Measurements from ENCODE around the gene TMEM50A. TPM values are rescaled to one million over a fixed set of nuclear protein-coding genes. Genes with fewer than 3 reads are reported as not detected.
"Not testable (repeated sequence)": the region's sequence is repeated elsewhere in the genome, so short reads cannot be mapped to it uniquely, and the experiment has no call there.

The TMEM50A gene
- total RNA-seq, 1 donor from 2014 or later, result 108 TPM

GRCh38 chr1:25383090-25383489 lies 45.0 kb downstream of the TMEM50A start:
- H3K36me3 Mint-ChIP-seq (ENCODE audit: low read depth, unreplicated experiment); H3K9me3 Mint-ChIP-seq (ENCODE audit: unreplicated experiment); H3K4me1 Mint-ChIP-seq (ENCODE audit: unreplicated experiment); H3K4me3 Mint-ChIP-seq (ENCODE audit: unreplicated experiment); H3K27me3 Mint-ChIP-seq (ENCODE audit: unreplicated experiment); DNase-seq (ENCODE audit: low spot score); H3K27ac Mint-ChIP-seq (ENCODE audit: unreplicated experiment): not testable (repeated sequence)

GRCh38 chr1:25383875-25384274 lies 45.7 kb downstream of the TMEM50A start:
- not testable (repeated sequence) for H3K4me3 Mint-ChIP-seq (ENCODE audit: unreplicated experiment); DNase-seq (ENCODE audit: low spot score); H3K27me3 Mint-ChIP-seq (ENCODE audit: unreplicated experiment)

GRCh38 chr1:25387096-25387495 lies 49.0 kb downstream of the TMEM50A start:
- not testable (repeated sequence) for H3K4me3 Mint-ChIP-seq (ENCODE audit: unreplicated experiment); H3K27ac Mint-ChIP-seq (ENCODE audit: unreplicated experiment); H3K27me3 Mint-ChIP-seq (ENCODE audit: unreplicated experiment); H3K4me1 Mint-ChIP-seq (ENCODE audit: unreplicated experiment); DNase-seq (ENCODE audit: low spot score); H3K9me3 Mint-ChIP-seq (ENCODE audit: unreplicated experiment); H3K36me3 Mint-ChIP-seq (ENCODE audit: low read depth, unreplicated experiment)

More at GRCh38 chr1:25383875-25384274, 45.7 kb downstream of the TMEM50A start:
- H3K27ac Mint-ChIP-seq (ENCODE audit: unreplicated experiment); H3K9me3 Mint-ChIP-seq (ENCODE audit: unreplicated experiment); H3K36me3 Mint-ChIP-seq (ENCODE audit: low read depth, unreplicated experiment); H3K4me1 Mint-ChIP-seq (ENCODE audit: unreplicated experiment): not testable (repeated sequence)

GRCh38 chr1:25388691-25389090 lies 50.6 kb downstream of the TMEM50A start:
- H3K27me3 Mint-ChIP-seq (ENCODE audit: unreplicated experiment); H3K4me3 Mint-ChIP-seq (ENCODE audit: unreplicated experiment); H3K4me1 Mint-ChIP-seq (ENCODE audit: unreplicated experiment); H3K9me3 Mint-ChIP-seq (ENCODE audit: unreplicated experiment); H3K36me3 Mint-ChIP-seq (ENCODE audit: low read depth, unreplicated experiment); DNase-seq (ENCODE audit: low spot score); H3K27ac Mint-ChIP-seq (ENCODE audit: unreplicated experiment): not testable (repeated sequence)

GRCh38 chr1:25389721-25390120 lies 51.6 kb downstream of the TMEM50A start:
- H3K4me3 Mint-ChIP-seq (ENCODE audit: unreplicated experiment), result not testable (repeated sequence)

GRCh38 chr1:25392841-25393240 lies 54.7 kb downstream of the TMEM50A start:
- H3K9me3 Mint-ChIP-seq (ENCODE audit: unreplicated experiment), result no peaks in the 10 kb centered on the region
- no peaks in the 10 kb centered on the region for H3K4me1 Mint-ChIP-seq (ENCODE audit: unreplicated experiment)
- no peak overlapping the region for H3K27ac Mint-ChIP-seq (ENCODE audit: unreplicated experiment)
- TF ChIP-seq CTCF (IDR thresholded peaks at IDR 0.05; ENCODE audit: unreplicated experiment), result no peak
- DNase-seq (ENCODE audit: low spot score), result no peak
- H3K36me3 Mint-ChIP-seq (ENCODE audit: low read depth, unreplicated experiment), result no peaks in the 10 kb centered on the region
- peaks cover 1% of the 10 kb centered on the region for H3K27me3 Mint-ChIP-seq (ENCODE audit: unreplicated experiment)
- no peak overlapping the region for H3K4me3 Mint-ChIP-seq (ENCODE audit: unreplicated experiment)

More at GRCh38 chr1:25389721-25390120, 51.6 kb downstream of the TMEM50A start:
- not testable (repeated sequence) for H3K4me1 Mint-ChIP-seq (ENCODE audit: unreplicated experiment); H3K9me3 Mint-ChIP-seq (ENCODE audit: unreplicated experiment); H3K36me3 Mint-ChIP-seq (ENCODE audit: low read depth, unreplicated experiment); DNase-seq (ENCODE audit: low spot score); H3K27me3 Mint-ChIP-seq (ENCODE audit: unreplicated experiment); H3K27ac Mint-ChIP-seq (ENCODE audit: unreplicated experiment)

GRCh38 chr1:25397549-25397948 lies 59.4 kb downstream of the TMEM50A start:
- DNase-seq (ENCODE audit: low spot score); H3K27ac Mint-ChIP-seq (ENCODE audit: unreplicated experiment); H3K27me3 Mint-ChIP-seq (ENCODE audit: unreplicated experiment); H3K36me3 Mint-ChIP-seq (ENCODE audit: low read depth, unreplicated experiment); H3K9me3 Mint-ChIP-seq (ENCODE audit: unreplicated experiment); H3K4me3 Mint-ChIP-seq (ENCODE audit: unreplicated experiment); H3K4me1 Mint-ChIP-seq (ENCODE audit: unreplicated experiment): not testable (repeated sequence)

- DNase-seq (ENCODE audit: low spot score); H3K4me3 Mint-ChIP-seq (ENCODE audit: unreplicated experiment); H3K27ac Mint-ChIP-seq (ENCODE audit: unreplicated experiment); H3K27me3 Mint-ChIP-seq (ENCODE audit: unreplicated experiment); H3K4me1 Mint-ChIP-seq (ENCODE audit: unreplicated experiment); H3K36me3 Mint-ChIP-seq (ENCODE audit: low read depth, unreplicated experiment); H3K9me3 Mint-ChIP-seq (ENCODE audit: unreplicated experiment): not testable (repeated sequence)
These were observed 59.9 kb downstream of the TMEM50A start for GRCh38 chr1:25398079-25398478.

GRCh38 chr1:25402947-25403803 lies 65.0 kb downstream of the TMEM50A start:
- not testable (repeated sequence) for H3K4me1 Mint-ChIP-seq (ENCODE audit: unreplicated experiment); H3K4me3 Mint-ChIP-seq (ENCODE audit: unreplicated experiment); H3K27ac Mint-ChIP-seq (ENCODE audit: unreplicated experiment)

GRCh38 chr1:25405731-25406305 lies 67.7 kb downstream of the TMEM50A start:
- not testable (repeated sequence) for H3K4me3 Mint-ChIP-seq (ENCODE audit: unreplicated experiment); H3K27me3 Mint-ChIP-seq (ENCODE audit: unreplicated experiment); H3K36me3 Mint-ChIP-seq (ENCODE audit: low read depth, unreplicated experiment); H3K4me1 Mint-ChIP-seq (ENCODE audit: unreplicated experiment); H3K9me3 Mint-ChIP-seq (ENCODE audit: unreplicated experiment); H3K27ac Mint-ChIP-seq (ENCODE audit: unreplicated experiment); DNase-seq (ENCODE audit: low spot score)

More at GRCh38 chr1:25402947-25403803, 65.0 kb downstream of the TMEM50A start:
- not testable (repeated sequence) for H3K36me3 Mint-ChIP-seq (ENCODE audit: low read depth, unreplicated experiment); H3K27me3 Mint-ChIP-seq (ENCODE audit: unreplicated experiment); DNase-seq (ENCODE audit: low spot score); H3K9me3 Mint-ChIP-seq (ENCODE audit: unreplicated experiment)

All from endothelial cell (in vitro differentiated cells).